Naive B cell (primary cell): ENCODE measurements around the gene RNF169. TPM values are rescaled to one million over a fixed set of nuclear protein-coding genes. Genes with fewer than 3 reads are reported as not detected.
"Not testable (repeated sequence)": the region's sequence is repeated elsewhere in the genome, so short reads cannot be mapped to it uniquely, and the experiment has no call there.

Experiments used
- ATAC-seq, 2 donors: fragments of 150-1000 bp; cut with Tn5 transposase; 2 replicates each; pipeline ENCODE4 v1.10.0; 2021; ENCODE audit warnings: low read depth in 2 of 2, mild to moderate bottlenecking in 2 of 2, moderate library complexity in 2 of 2
- DNase-seq: peaks from one replicate; pipeline ENCODE4 v3.0.0; 2022
- H3K27ac Mint-ChIP-seq, 6 donors: one replicate each; pipeline ENCODE4 v1.8.0; 2020 to 2022; ENCODE audit warnings: mild to moderate bottlenecking in 6 of 6, mixed read lengths in 6 of 6, moderate library complexity in 5 of 6, inconsistent platforms in 2 of 6
- H3K27me3 Mint-ChIP-seq, 3 donors: one replicate each; pipeline ENCODE4 v1.8.0; 2021 to 2022; ENCODE audit warnings: mixed read lengths in 3 of 3, mild to moderate bottlenecking in 1 of 3
- H3K36me3 Mint-ChIP-seq, 2 donors: one replicate each; pipeline ENCODE4 v1.8.0; 2020 to 2022; ENCODE audit warnings: mixed read lengths in 2 of 2, inconsistent platforms in 1 of 2, mild to moderate bottlenecking in 1 of 2
- H3K4me1 Mint-ChIP-seq, 3 donors: one replicate each; pipeline ENCODE4 v1.8.0; 2020 to 2022; ENCODE audit warnings: mixed read lengths in 3 of 3, inconsistent platforms in 1 of 3, mild to moderate bottlenecking in 1 of 3, moderate library complexity in 1 of 3
- H3K4me3 Mint-ChIP-seq, 8 donors: one replicate each; pipeline ENCODE4 v1.8.0; 2020 to 2022; ENCODE audit warnings: mild to moderate bottlenecking in 8 of 8, mixed read lengths in 8 of 8, moderate library complexity in 8 of 8, inconsistent platforms in 2 of 8
- H3K9me3 Mint-ChIP-seq, 7 donors: one replicate each; pipeline ENCODE4 v1.8.0; 2020 to 2022; ENCODE audit warnings: mixed read lengths in 7 of 7, mild to moderate bottlenecking in 5 of 7, inconsistent platforms in 2 of 7, moderate library complexity in 1 of 7
- polyA plus RNA-seq, 6 donors: library from polyadenylated mRNA; unstranded; fragments of 300-500 nt; fragmentation: Illumina TruSeq; gene quantifications; one replicate each; pipeline ENCODE4 v1.2.3, GENCODE V29; 2021; ENCODE audit warnings: low read depth in 6 of 6

Gene RNF169
- polyA plus RNA-seq, 6 donors from 2014 or later = 1.00 to 3.1 (median 1.6) TPM

DNA sequence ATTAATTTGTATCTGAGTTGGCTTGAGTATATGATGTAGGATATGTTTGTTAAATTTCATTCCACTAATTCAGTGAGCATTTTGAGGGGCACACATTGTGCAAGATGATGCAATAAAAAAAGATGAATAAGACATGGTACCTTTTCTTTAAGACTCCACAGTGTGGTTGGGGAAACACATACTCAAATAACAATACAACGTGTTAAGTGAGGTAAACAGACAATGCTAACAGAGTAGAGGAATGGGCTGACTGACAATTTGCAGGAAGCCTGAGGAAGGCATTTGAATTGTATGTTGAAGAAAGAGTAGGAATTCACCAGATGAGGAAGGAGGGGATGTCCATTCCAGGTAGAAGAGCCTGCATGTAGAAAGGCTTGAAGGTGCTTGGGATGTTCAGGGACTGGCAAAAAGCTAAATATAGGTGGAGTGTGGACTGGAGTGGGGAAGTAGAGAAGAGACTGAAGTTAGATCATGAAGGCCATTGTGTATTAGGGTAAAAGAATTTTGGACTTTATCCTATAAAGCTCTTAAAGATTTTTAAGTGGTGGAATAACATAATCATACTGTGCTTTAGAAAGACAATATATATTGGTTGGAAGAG lies 6.8 kb downstream of the RNF169 start:
- Mint-ChIP-seq H3K27ac (peak overlapping the region in 1 of 6 donors; percentile 21), H3K4me1 (peaks cover 19 to 37% (median 28%) of the 10 kb centered on the region in 3 donors), H3K36me3 (peaks cover 5 to 7% of the 10 kb centered on the region in 2 donors), H3K9me3 (peaks cover 0 to 5% (median 0%) of the 10 kb centered on the region in 7 donors), H3K27me3 (no peaks in the 10 kb centered on the region), H3K4me3 (no peak overlapping the region)
- DNase-seq (no peak), ATAC-seq (no peak)

DNA sequence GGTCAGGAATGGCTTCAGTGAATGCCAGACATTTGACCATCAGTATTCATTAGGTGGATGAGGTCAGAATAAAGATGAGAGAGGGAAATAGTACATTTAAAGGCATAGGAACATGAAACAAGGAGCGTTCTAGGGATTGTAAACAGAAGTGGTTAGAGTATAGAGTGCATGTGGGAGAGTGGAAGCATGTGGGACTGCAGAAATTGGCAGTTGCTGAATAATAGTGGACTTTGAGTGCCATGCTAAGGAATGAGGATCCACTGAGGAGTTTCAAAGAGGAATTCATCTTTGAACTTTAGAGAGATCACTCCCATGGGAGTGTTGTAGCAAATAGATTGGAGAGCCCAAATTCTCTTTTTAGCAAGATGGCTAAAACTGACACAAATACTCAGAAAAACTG lies 7.9 kb downstream of the RNF169 start:
- H3K9me3 Mint-ChIP-seq = peaks cover 0 to 5% (median 0%) of the 10 kb centered on the region in 7 donors
- H3K27me3 Mint-ChIP-seq = no peaks in the 10 kb centered on the region
- H3K4me3 Mint-ChIP-seq = no peak overlapping the region
- DNase-seq (no peak), ATAC-seq (no peak)
- H3K36me3 Mint-ChIP-seq = peaks cover 5 to 7% of the 10 kb centered on the region in 2 donors
- H3K4me1 Mint-ChIP-seq = peaks cover 19 to 29% (median 28%) of the 10 kb centered on the region in 3 donors
- peak overlapping the region in 1 of 6 donors; percentile 28 for H3K27ac Mint-ChIP-seq

DNA sequence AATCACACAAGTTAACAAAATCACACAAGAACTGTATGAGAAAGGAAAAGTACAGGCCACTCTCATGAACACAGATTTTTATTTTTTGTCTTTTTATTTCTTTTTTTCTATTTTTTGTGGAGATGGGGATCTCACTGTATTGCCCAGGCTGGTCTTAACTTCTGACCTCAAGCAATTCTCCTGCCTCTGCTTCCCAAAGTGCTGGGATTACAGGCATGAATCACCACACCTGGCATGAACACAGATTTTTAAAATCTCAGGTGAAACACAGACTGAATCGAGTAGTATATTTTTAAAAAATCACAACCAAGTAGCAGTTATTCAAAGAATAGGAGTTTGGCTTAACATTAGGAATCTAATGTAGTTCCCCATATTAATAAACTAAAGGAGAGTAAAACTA lies 18.3 kb downstream of the RNF169 start:
- Mint-ChIP-seq H3K36me3 (peaks cover 9 to 19% of the 10 kb centered on the region in 2 donors), H3K4me1 (peaks cover 35 to 57% (median 55%) of the 10 kb centered on the region in 3 donors), H3K4me3 (peak overlapping the region in 1 of 8 donors; percentile 11), H3K27me3 (no peaks in the 10 kb centered on the region), H3K27ac (peak overlapping the region in 2 of 6 donors; percentile 24 to 72), H3K9me3 (peaks cover 0 to 9% (median 0%) of the 10 kb centered on the region in 7 donors)
- ATAC-seq (no peak), DNase-seq (no peak)

DNA sequence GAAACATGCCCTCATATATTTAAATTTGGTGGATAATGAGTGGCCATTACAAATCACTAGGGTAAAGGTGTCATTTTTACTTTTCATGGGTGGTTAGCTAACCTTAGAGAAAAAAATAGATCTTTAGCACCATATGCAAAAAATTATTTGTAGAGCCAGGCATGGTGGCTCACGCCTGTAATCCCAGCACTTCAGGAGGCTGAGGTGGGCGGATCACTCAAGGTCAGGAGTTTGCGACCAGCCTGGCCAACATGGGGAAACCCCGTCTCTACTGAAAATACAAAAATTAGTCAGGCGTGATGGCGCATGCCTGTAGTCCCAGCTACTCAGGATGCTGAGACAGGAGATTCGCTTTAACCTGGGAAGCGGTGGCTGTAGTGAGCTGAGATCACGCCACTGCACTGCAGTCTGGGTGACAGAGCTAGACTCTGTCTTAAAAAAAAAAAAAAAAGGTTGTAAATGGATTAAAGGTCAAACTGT lies 19.6 kb downstream of the RNF169 start:
- DNase-seq (peak; percentile 32), ATAC-seq (peak; percentile 67 to 73)
- peak overlapping the region in 6 of 8 donors; percentile 33 to 67 (median 50) for H3K4me3 Mint-ChIP-seq
- H3K27ac Mint-ChIP-seq = peak overlapping the region; percentile 7 to 93 (median 67)
- H3K4me1 Mint-ChIP-seq = peaks cover 30 to 54% (median 49%) of the 10 kb centered on the region in 3 donors
- not testable (repeated sequence) for H3K27me3 Mint-ChIP-seq, H3K9me3 Mint-ChIP-seq, H3K36me3 Mint-ChIP-seq

DNA sequence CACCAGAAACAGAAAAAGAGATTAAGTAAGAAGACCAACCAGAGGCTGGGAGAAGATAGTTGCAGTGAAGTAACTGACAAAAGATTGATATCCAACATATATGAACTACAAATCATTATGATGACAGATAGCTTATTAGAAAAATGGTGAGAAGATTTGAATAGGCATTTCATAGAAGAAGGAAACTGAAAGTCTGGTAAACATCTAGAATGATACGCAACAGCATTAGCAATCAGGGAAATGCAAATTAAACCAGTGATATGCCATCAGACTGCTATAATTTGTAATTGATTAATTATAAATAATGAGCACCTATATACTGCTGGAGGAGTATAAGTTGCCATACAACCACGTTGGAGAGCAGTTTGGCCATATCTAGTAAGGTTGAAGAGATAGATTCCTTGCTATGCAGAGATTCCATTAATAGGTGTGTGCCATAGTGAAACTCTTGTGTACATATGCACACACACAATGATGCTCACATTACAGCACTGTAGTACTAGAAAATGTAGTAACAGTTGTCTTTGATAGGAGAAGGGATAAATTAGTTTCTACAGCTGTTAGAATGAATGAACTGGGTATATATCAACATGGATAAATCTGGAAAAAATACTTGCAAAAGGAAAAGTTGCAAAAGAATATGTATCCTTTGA lies 20.5 kb downstream of the RNF169 start:
- H3K4me3 Mint-ChIP-seq = peak overlapping the region in 4 of 8 donors; percentile 20 to 63 (median 49)
- H3K27me3 Mint-ChIP-seq = no peaks in the 10 kb centered on the region
- H3K9me3 Mint-ChIP-seq = peaks cover 0 to 2% (median 0%) of the 10 kb centered on the region in 7 donors
- peaks cover 24 to 48% (median 46%) of the 10 kb centered on the region in 3 donors for H3K4me1 Mint-ChIP-seq
- ATAC-seq (peak in 1 of 2 donors; percentile 21), DNase-seq (no peak)
- H3K36me3 Mint-ChIP-seq = no peaks in the 10 kb centered on the region
- peak overlapping the region in 1 of 6 donors; percentile 69 for H3K27ac Mint-ChIP-seq

DNA sequence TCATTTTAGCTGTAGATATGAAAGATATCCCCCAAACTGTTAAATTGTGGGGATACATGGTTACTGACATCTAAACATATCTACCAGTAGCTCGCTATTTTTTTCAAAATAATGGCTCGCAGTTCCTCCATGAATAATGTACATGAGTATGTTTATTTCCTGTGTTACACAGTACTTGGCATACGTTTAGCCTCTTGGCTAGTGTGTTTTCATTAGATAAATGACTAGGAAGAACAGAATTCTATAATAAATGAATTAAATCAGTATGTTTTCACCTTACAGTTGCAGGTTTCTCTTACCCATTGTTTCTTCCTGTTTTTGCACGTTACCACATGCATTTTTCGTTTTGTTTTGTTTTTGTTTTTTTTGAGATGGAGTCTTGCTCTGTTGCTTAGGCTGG lies 21.8 kb downstream of the RNF169 start:
- H3K4me1 Mint-ChIP-seq = peaks cover 32 to 59% (median 57%) of the 10 kb centered on the region in 3 donors
- ATAC-seq (no peak), DNase-seq (no peak)
- H3K27ac Mint-ChIP-seq = peak overlapping the region in 1 of 6 donors; percentile 74
- no peaks in the 10 kb centered on the region for H3K27me3 Mint-ChIP-seq
- H3K4me3 Mint-ChIP-seq = no peak overlapping the region
- H3K36me3 Mint-ChIP-seq = no peaks in the 10 kb centered on the region
- no peaks in the 10 kb centered on the region for H3K9me3 Mint-ChIP-seq

DNA sequence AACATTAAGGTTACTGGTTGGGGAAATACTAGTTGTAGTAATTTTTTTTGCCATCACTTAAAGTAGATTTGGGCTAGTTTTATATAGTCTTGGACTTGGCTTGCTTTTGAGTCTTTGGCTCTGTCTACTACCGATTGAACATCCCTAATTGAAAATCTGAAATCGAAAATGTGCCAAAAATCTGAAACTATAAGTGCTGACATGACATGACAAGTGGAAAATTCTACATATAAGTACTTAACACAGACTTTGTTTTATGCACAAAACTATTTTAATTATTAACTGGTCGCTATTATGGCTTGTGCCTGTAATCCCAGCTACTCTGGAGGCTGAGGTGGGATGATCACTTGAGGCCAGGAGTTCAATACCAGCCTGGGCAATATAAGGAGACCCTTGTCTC lies 22.5 kb downstream of the RNF169 start:
- Mint-ChIP-seq H3K27me3 (no peaks in the 10 kb centered on the region), H3K9me3 (no peaks in the 10 kb centered on the region), H3K36me3 (no peaks in the 10 kb centered on the region), H3K4me3 (no peak overlapping the region), H3K4me1 (peaks cover 32 to 66% (median 59%) of the 10 kb centered on the region in 3 donors), H3K27ac (peak overlapping the region in 1 of 6 donors; percentile 39)
- ATAC-seq (no peak), DNase-seq (no peak)

DNA sequence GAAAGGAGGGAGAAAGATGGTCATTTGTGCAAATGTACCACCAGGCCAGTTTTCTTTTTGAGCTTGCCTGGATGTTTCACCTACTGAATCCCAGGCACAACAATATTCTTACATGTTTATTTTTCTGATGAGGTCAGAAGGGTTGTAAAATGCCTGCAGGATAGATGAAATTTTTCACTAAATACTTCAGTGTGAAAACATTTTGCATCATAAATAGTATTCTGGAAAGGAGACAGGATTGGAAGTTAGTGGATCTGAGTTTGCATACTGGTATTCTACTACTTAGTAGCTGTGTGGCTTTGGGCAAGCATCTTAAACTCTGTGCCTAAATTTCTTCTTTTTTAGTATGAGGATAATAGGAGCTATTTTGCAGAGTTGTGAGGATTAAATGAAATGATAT lies 24.8 kb downstream of the RNF169 start:
- H3K27me3 Mint-ChIP-seq = no peaks in the 10 kb centered on the region
- peaks cover 36 to 65% (median 49%) of the 10 kb centered on the region in 3 donors for H3K4me1 Mint-ChIP-seq
- no peaks in the 10 kb centered on the region for H3K36me3 Mint-ChIP-seq
- no peak overlapping the region for H3K4me3 Mint-ChIP-seq
- DNase-seq (no peak), ATAC-seq (no peak)
- peak overlapping the region in 1 of 6 donors; percentile 76 for H3K27ac Mint-ChIP-seq
- H3K9me3 Mint-ChIP-seq = no peaks in the 10 kb centered on the region

DNA sequence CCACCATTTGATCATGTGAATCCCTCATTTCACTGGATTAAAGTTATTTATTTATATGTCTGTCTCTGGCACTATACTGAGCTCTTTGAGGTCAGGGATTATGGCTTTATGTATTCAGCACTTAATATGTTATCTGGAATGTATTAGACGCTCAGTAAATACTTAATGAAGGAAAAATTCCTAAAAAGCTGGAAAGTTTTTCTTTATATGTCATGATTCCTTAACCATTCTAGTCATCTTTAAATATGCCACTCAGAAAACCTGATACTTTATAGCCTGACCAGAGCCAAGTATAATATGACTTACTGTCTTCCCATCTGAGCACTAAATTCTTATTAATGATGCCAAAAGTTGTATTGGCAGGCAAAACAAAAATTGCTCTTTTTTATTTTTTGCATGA lies 27.1 kb downstream of the RNF169 start:
- Mint-ChIP-seq H3K9me3 (no peaks in the 10 kb centered on the region), H3K4me3 (no peak overlapping the region), H3K4me1 (peaks cover 21 to 42% (median 33%) of the 10 kb centered on the region in 3 donors), H3K27me3 (no peaks in the 10 kb centered on the region), H3K27ac (no peak overlapping the region), H3K36me3 (no peaks in the 10 kb centered on the region)
- DNase-seq (no peak), ATAC-seq (no peak)

DNA sequence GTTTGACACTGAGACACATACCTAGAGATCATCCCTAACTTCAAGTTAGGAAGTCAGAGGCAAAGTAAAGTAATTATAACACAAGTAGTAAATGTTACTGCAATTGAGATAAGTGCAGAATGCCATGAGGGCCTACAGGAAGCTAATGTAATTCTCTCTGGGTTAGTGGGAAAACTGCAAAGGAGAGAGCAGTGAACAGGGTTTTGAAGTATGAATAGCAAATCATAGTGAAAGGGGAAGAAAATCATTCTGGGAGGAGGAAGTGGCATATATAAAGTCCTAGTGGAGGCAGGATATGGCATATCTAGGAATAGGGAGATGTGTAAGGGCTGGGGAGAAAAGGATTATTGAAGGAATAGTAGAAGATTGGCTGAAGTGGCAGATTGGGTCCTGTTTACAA lies 27.9 kb downstream of the RNF169 start:
- Mint-ChIP-seq H3K27ac (no peak overlapping the region), H3K4me3 (peak overlapping the region in 1 of 8 donors; percentile 40), H3K4me1 (peaks cover 21 to 38% (median 27%) of the 10 kb centered on the region in 3 donors)

DNA sequence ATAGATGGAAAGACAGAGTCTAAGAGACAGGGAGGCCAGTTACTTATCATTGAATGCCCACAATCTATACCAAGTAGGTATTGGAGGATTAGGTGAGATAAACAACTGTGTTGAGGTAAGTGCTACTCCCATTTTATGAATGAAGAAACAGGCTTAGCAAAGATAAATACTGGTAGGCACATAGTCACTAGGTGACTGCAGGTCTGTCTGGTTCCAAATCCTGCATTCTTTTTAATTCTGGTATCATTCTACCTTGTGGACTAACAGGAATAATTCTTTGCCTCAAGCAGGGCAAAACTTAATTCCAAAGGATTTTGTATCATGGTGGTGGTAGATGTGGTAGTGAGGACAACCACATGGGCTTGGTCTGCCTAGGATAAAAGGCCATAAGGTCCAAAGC lies 28.4 kb downstream of the RNF169 start:
- no peaks in the 10 kb centered on the region for H3K9me3 Mint-ChIP-seq
- no peak overlapping the region for H3K27ac Mint-ChIP-seq
- no peak for DNase-seq
- peaks cover 21 to 38% (median 27%) of the 10 kb centered on the region in 3 donors for H3K4me1 Mint-ChIP-seq
- no peak for ATAC-seq
- H3K4me3 Mint-ChIP-seq = peak overlapping the region in 1 of 8 donors; percentile 40
- H3K36me3 Mint-ChIP-seq = no peaks in the 10 kb centered on the region
- no peaks in the 10 kb centered on the region for H3K27me3 Mint-ChIP-seq

More for the DNA sequence above, 27.9 kb downstream of the RNF169 start:
- H3K27me3 Mint-ChIP-seq = no peaks in the 10 kb centered on the region
- H3K36me3 Mint-ChIP-seq = no peaks in the 10 kb centered on the region
- H3K9me3 Mint-ChIP-seq = no peaks in the 10 kb centered on the region
- DNase-seq (no peak), ATAC-seq (no peak)

DNA sequence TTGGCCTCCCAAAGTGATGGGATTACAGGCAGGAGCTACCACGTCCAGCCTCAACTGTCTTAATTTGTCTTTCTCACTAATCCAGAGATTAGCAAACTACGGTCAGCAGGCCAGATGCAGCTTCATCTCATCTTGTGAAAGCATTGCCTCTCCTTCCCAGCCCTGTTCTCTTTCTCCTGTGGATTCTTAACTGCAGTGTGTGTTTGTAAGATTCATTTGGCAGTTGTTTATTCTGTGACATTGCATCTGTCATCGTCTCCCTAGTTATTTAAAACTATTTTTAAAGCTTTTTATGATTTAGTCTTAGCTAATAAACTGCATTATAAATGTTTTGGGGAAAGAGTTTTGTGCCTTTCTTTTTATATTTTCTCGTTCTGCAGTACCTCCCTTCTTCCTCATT lies 29.2 kb downstream of the RNF169 start:
- DNase-seq = no peak
- no peak overlapping the region for H3K4me3 Mint-ChIP-seq
- no peaks in the 10 kb centered on the region for H3K27me3 Mint-ChIP-seq
- H3K9me3 Mint-ChIP-seq = no peaks in the 10 kb centered on the region
- H3K36me3 Mint-ChIP-seq = no peaks in the 10 kb centered on the region
- no peak for ATAC-seq
- H3K27ac Mint-ChIP-seq = peak overlapping the region in 1 of 6 donors; percentile 22
- H3K4me1 Mint-ChIP-seq = peaks cover 21 to 38% (median 27%) of the 10 kb centered on the region in 3 donors

DNA sequence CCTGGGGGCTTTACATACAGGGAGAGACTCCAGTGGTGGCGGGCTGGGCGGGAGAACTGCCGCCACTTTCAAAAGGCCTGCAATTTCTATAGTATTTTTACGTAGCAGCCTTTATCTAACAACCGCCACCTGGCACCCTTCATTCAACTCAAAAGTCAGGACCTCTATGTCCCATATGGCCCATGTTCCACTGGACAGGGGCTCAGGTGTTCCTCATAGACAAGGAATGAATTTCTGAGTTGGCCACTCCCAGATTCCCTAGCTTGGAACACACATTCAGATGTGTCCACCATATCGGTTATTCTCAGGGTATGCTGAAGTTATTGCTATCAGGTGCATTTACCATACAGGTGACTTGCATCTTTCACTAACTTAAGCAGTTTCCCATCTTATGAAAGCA lies 29.9 kb downstream of the RNF169 start:
- Mint-ChIP-seq H3K27me3 (no peaks in the 10 kb centered on the region), H3K27ac (no peak overlapping the region), H3K36me3 (no peaks in the 10 kb centered on the region), H3K4me1 (peaks cover 27 to 38% (median 27%) of the 10 kb centered on the region in 3 donors), H3K4me3 (no peak overlapping the region), H3K9me3 (no peaks in the 10 kb centered on the region)
- no peak for ATAC-seq
- DNase-seq = no peak
